Heart left ventricle (tissue), 13 donors: ENCODE results near the gene AP1S2.

ENCODE experiments used
- CTCF ChIP-seq, 12 donors: fragments of 200-600 bp; sonication (generic) in 4 of 12; IDR thresholded peaks; one replicate each; pipeline versions ENCODE4 v1.5.0 to v1.8.0; 2018 to 2022; ENCODE audit warnings: antibody characterized with exemption in 12 of 12, mild to moderate bottlenecking in 5 of 12
- POLR2A ChIP-seq, 2 donors: fragments of 450-650 bp; IDR thresholded peaks; one replicate each; pipeline ENCODE4 v1.6.1; 2017; ENCODE audit warnings: antibody characterized with exemption in 2 of 2, mild to moderate bottlenecking in 2 of 2, moderate library complexity in 2 of 2
- donor health status: ischemic (EF 13 %, LVEDD 7.1; RV severe dilation, severe dysfunction).
- donor health status: DM: no; HTN: yes; CAD: no.
- donor health status: DM: no; HTN: no; CAD: no.
- donor health status: ischemic (EF 25% LVEDD 6.9; RV normal size, moderate dysfunction).
- donor health status: ischemic (EF 25% LVEDD 5.7; RV mildly dilated, moderate dysfunction).
- donor health status: ischemic (EF 35%, LVEDD 5.7; RV mildly dilated, moderate dysfunction).
- donor health status: nonischemic (EF 11% LVEDD 7.7; RV severe dilation, severe dysfunction).
- donor health status: DM: yes; HTN: yes; CAD: no.
- donor health status: PGD.
- donor health status: ischemic (EF 29% LVEDD 5.4; RV normal size, mild dysfunction).
- donor health status: nonischemic (EF 23%, LVEDD 6.1; RV moderate dilation, normal function).

GRCh38 chrX:15903186-15903681, 48.6 kb upstream of the AP1S2 start:
- no peak for TF ChIP-seq POLR2A (IDR thresholded peaks at IDR 0.05)
- no peak for TF ChIP-seq CTCF (IDR thresholded peaks at IDR 0.05)
